Measurements from ENCODE around the gene GPATCH2.

GRCh38 chr1:217528271-217528670, 102.6 kb downstream of the GPATCH2 start:
- TF ChIP-seq POLR2AphosphoS5 (IDR thresholded peaks at IDR 0.05; ENCODE audit: low read depth) (no peak), REST (IDR thresholded peaks at IDR 0.05; ENCODE audit: insufficient replicate concordance, low read depth) (no peak)
- TF ChIP-seq, protein P1, sequence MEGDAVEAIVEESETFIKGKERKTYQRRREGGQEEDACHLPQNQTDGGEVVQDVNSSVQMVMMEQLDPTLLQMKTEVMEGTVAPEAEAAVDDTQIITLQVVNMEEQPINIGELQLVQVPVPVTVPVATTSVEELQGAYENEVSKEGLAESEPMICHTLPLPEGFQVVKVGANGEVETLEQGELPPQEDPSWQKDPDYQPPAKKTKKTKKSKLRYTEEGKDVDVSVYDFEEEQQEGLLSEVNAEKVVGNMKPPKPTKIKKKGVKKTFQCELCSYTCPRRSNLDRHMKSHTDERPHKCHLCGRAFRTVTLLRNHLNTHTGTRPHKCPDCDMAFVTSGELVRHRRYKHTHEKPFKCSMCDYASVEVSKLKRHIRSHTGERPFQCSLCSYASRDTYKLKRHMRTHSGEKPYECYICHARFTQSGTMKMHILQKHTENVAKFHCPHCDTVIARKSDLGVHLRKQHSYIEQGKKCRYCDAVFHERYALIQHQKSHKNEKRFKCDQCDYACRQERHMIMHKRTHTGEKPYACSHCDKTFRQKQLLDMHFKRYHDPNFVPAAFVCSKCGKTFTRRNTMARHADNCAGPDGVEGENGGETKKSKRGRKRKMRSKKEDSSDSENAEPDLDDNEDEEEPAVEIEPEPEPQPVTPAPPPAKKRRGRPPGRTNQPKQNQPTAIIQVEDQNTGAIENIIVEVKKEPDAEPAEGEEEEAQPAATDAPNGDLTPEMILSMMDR (IDR thresholded peaks at IDR 0.05; ENCODE audit: insufficient read depth, low read length): no peak
